SJSA1 (cell line): ENCODE results near the gene ZC3H4. TPM values are rescaled to one million over a fixed set of nuclear protein-coding genes. Genes with fewer than 3 reads are reported as not detected.
A peak's percentile ranks its signal among the peaks of the same experiment; 100 is the strongest.

Experiments
- DNase-seq, 2 experiments: peaks; one replicate each; pipeline ENCODE4 v3.0.0-alpha.2; 2015 to 2020; ENCODE audit warnings: low spot score in 2 of 2, low read depth in 1 of 2
- H3K27ac ChIP-seq: fragments of 250-450 bp; sonication (Bioruptor Pico); 2 replicates; pipeline ENCODE4 v1.5.1; 2020; ENCODE audit warnings: mild to moderate bottlenecking, moderate library complexity
- H3K27me3 ChIP-seq: fragments of 250-450 bp; sonication (Bioruptor Pico); replicated peaks from 2 replicates; pipeline ENCODE4 v1.5.1; 2020; ENCODE audit warnings: mild to moderate bottlenecking, moderate library complexity
- H3K36me3 ChIP-seq: fragments of 250-450 bp; sonication (Bioruptor Pico); 2 replicates; pipeline ENCODE4 v1.5.1; 2020; ENCODE audit warnings: mild to moderate bottlenecking
- H3K4me1 ChIP-seq: fragments of 250-450 bp; sonication (Bioruptor Pico); replicated peaks from 2 replicates; pipeline ENCODE4 v1.6.1; 2021; ENCODE audit warnings: mild to moderate bottlenecking
- H3K4me3 ChIP-seq: fragments of 250-450 bp; sonication (Bioruptor Pico); 2 replicates; pipeline ENCODE4 v1.5.1; 2020; ENCODE audit warnings: mild to moderate bottlenecking
- H3K9me3 ChIP-seq: fragments of 250-450 bp; sonication (Bioruptor Pico); replicated peaks from 2 replicates; pipeline ENCODE4 v1.5.1; 2020; ENCODE audit warnings: mild to moderate bottlenecking
- total RNA-seq: library from RNA; depleted of rRNA; stranded (reverse); fragments of >200 nt; shearing (Covaris generic); gene quantifications from 2 replicates; pipeline ENCODE4 v1.2.3, GENCODE V29; 2014

The ZC3H4 gene
- total RNA-seq, 1 experiment from 2014 or later, result 11.1 TPM

GRCh38 chr19:47032171-47032811 lies 81.3 kb downstream of the ZC3H4 start:
- peak in 1 of 2 experiments; percentile 49 for DNase-seq

DNA sequence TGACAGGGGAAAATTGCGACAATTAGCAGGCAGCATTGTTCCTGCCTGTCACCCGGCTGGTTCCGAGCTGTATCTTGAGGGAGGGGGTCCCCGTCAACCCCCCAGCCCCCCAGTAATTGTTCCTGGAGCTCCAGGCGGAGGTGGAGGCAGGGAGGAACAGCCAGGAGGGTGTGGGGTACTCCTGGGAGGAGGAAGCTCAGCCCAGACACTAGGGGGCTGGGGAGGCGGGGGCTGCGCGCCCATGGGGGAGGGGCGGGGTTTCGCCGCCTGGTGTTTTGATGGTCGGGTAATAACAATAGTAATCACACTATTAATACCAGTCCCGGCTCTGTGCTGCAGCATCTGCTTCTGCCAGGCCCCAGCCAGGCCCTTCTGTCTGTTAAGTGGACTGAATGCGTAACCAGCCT lies 85.4 kb downstream of the ZC3H4 start:
- H3K9me3 ChIP-seq, result no peaks in the 10 kb centered on the region
- H3K4me3 ChIP-seq, result no peak overlapping the region
- peaks cover under 1% of the 10 kb centered on the region; the same call in 1 of the 2 replicates for H3K4me1 ChIP-seq
- H3K27ac ChIP-seq, result no peak overlapping the region
- no peaks in the 10 kb centered on the region for H3K36me3 ChIP-seq
- H3K27me3 ChIP-seq, result peaks cover 46% of the 10 kb centered on the region
- DNase-seq, result no peak

More at GRCh38 chr19:47032171-47032811, 81.3 kb downstream of the ZC3H4 start:
- H3K9me3 ChIP-seq, result no peaks in the 10 kb centered on the region
- no peak overlapping the region for H3K27ac ChIP-seq
- H3K4me3 ChIP-seq, result no peak overlapping the region
- H3K4me1 ChIP-seq, result peaks cover 23% of the 10 kb centered on the region
- H3K36me3 ChIP-seq, result no peaks in the 10 kb centered on the region
- H3K27me3 ChIP-seq, result peaks cover 16% of the 10 kb centered on the region; the same call in 1 of the 2 replicates

DNA sequence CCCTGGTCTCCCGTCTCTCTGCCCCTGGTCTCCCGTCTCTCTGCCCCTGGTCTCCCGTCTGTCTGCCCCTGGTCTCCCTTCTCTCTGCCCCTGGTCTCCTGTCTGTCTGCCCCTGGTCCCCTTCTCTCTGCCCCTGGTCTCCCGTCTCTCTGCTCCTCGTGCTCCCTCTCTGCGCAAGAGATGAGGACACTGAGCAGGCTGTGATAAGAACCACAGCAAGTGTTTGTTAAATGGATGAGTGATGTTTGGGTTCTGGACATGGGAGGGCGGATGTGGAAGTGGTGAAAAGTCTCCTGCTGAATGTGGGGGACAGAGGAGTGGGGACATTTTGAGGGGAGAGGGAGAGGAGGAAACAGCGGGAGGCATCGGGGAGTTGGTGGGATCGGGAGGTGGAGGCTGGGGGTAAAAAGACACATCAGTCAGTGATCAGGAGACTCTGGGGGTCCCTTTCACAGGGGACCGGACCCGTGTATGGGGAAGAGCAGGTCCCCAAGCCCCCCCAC lies 85.9 kb downstream of the ZC3H4 start:
- Histone ChIP-seq H3K27ac (no peak overlapping the region), H3K9me3 (no peaks in the 10 kb centered on the region), H3K27me3 (peaks cover 51% of the 10 kb centered on the region), H3K4me3 (no peak overlapping the region), H3K36me3 (no peaks in the 10 kb centered on the region), H3K4me1 (peaks cover 5% of the 10 kb centered on the region; the same call in 1 of the 2 replicates)
- no peak for DNase-seq

- H3K4me3 ChIP-seq, result no peak overlapping the region
- DNase-seq, result no peak
- H3K4me1 ChIP-seq, result peaks cover 5% of the 10 kb centered on the region; the same call in 1 of the 2 replicates
- H3K36me3 ChIP-seq, result no peaks in the 10 kb centered on the region
- H3K27me3 ChIP-seq, result peaks cover 57% of the 10 kb centered on the region
- H3K27ac ChIP-seq, result no peak overlapping the region
- no peaks in the 10 kb centered on the region for H3K9me3 ChIP-seq
Measured at GRCh38 chr19:47026889-47027288, 86.7 kb downstream of the ZC3H4 start.

DNA sequence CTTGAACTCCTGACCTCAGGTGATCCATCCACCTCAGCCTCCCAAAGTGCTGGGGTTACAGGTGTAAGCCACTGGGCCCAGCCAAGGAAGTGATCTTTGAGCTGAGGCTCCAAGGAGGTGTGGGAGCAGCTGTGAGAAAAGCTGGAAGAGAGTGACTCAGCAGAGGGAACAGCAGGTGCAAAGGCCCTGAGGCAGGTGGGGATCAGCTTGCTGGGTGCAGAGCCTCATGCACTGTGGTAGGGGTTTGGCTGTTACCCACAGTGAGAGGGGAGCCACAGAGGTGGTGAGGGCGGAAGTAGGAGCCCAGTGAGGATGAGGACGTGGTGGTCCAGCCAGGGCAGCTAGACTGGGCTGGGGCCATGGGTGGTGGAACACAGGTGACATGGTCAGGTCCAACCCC lies 87.4 kb downstream of the ZC3H4 start:
- H3K27ac ChIP-seq, result no peak overlapping the region
- DNase-seq, result no peak
- H3K9me3 ChIP-seq, result no peaks in the 10 kb centered on the region; the same call in 1 of the 2 replicates
- H3K4me1 ChIP-seq, result peaks cover 11% of the 10 kb centered on the region
- no peak overlapping the region for H3K4me3 ChIP-seq
- H3K27me3 ChIP-seq, result peaks cover 65% of the 10 kb centered on the region
- H3K36me3 ChIP-seq, result no peaks in the 10 kb centered on the region

DNA sequence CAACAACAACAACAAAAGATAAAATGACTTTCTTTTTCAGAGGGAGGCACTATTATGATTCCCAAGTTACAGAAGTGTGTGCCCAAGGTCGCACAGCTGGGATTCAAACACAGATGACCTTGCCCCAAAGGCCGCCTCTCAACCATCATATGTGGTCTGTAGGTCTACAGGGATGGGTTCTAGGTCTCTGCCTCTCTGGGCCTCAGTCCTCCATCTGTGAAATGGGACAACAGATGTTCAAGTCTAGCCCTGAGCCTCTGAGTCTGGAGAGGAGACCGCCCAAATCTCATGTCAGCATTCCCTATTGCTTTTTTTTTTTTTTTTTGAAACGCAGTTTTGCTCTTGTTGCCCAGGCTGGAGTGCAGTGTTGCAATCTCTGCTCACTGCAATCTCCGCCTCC lies 89.1 kb downstream of the ZC3H4 start:
- peaks cover 26% of the 10 kb centered on the region for H3K4me1 ChIP-seq
- DNase-seq, result no peak
- H3K9me3 ChIP-seq, result no peaks in the 10 kb centered on the region; the same call in 1 of the 2 replicates
- H3K27ac ChIP-seq, result no peak overlapping the region
- peaks cover 75% of the 10 kb centered on the region for H3K27me3 ChIP-seq
- no peaks in the 10 kb centered on the region for H3K36me3 ChIP-seq
- no peak overlapping the region for H3K4me3 ChIP-seq

DNA sequence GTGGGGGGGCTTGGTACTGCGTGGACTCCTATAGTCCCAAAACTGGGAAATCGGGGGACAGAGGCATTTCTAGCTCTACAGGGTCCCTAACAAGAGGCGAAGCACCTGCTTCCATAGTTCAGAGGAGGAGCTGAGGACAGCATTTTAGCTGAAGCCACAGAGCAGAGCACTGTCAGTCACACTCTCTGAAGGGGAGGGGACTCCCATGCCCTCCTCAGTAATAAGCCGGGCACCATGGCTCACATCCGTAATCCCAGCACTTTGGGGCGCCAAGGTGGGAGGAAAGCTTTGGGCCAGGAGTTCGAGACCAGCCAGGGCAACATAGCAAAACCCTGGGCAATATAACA lies 90.2 kb downstream of the ZC3H4 start:
- H3K27ac ChIP-seq, result no peak overlapping the region
- DNase-seq, result no peak
- peaks cover 76% of the 10 kb centered on the region for H3K27me3 ChIP-seq
- H3K9me3 ChIP-seq, result no peaks in the 10 kb centered on the region; the same call in 1 of the 2 replicates
- no peak overlapping the region for H3K4me3 ChIP-seq
- H3K36me3 ChIP-seq, result no peaks in the 10 kb centered on the region
- peaks cover 30% of the 10 kb centered on the region for H3K4me1 ChIP-seq

DNA sequence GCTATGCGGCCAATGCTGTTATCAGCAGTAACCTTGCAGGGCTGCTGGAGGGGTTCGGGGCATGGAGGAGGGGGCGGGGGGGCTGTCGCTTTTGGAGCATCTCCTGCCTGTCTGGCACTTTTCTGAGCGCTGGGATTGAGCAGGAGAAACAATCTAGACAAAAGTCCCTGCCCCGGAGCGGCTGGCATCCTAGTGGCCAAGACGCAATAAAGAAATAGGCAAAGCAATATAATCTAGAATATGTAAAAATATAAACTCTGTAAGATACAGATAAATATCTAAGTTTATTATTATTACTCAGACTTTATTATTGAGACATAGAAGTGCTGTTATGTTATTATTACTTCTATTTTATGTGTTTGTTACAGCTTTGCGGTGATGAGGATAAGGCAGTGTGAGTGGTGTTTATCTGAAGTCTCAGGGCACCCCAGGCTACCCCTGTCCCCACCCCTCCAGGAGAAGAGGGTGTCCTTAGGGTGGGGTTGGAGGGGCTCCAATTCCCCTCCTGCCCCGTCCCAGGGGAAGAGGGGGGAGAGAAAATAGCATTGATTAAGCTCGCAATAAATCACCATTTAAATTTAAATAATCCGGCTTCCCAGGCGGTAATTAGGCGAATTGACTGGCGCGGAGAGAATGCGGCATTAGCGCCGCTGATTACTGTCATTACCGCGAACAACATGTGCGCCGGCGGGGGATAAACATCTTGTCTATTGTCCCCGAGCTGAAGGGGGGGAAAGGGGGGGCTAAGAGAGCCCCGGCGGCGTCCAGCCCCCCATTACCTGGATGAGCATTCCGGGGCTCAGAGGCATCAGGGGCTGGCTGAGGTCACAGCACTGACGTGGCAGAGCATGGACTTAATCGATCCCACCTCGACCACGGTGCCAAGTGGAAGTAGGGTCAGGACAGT lies 90.8 kb downstream of the ZC3H4 start:
- H3K27me3 ChIP-seq, result peaks cover 76% of the 10 kb centered on the region
- no peaks in the 10 kb centered on the region for H3K36me3 ChIP-seq
- DNase-seq, result no peak
- H3K4me3 ChIP-seq, result no peak overlapping the region
- H3K9me3 ChIP-seq, result no peaks in the 10 kb centered on the region; the same call in 1 of the 2 replicates
- no peak overlapping the region for H3K27ac ChIP-seq
- peaks cover 30% of the 10 kb centered on the region for H3K4me1 ChIP-seq

- Histone ChIP-seq H3K27ac (no peak overlapping the region), H3K4me3 (no peak overlapping the region), H3K27me3 (peaks cover 74% of the 10 kb centered on the region), H3K9me3 (no peaks in the 10 kb centered on the region; the same call in 1 of the 2 replicates), H3K36me3 (no peaks in the 10 kb centered on the region), H3K4me1 (peaks cover 30% of the 10 kb centered on the region)
- DNase-seq, result no peak
Measured at GRCh38 chr19:47022140-47022536, 91.4 kb downstream of the ZC3H4 start.

GRCh38 chr19:47021536-47022139 lies 91.9 kb downstream of the ZC3H4 start:
- Histone ChIP-seq H3K4me1 (peaks cover 30% of the 10 kb centered on the region), H3K4me3 (no peak overlapping the region), H3K27ac (no peak overlapping the region), H3K9me3 (no peaks in the 10 kb centered on the region; the same call in 1 of the 2 replicates), H3K27me3 (peaks cover 74% of the 10 kb centered on the region), H3K36me3 (no peaks in the 10 kb centered on the region)
- peak in 1 of 2 experiments; percentile 42 for DNase-seq

DNA sequence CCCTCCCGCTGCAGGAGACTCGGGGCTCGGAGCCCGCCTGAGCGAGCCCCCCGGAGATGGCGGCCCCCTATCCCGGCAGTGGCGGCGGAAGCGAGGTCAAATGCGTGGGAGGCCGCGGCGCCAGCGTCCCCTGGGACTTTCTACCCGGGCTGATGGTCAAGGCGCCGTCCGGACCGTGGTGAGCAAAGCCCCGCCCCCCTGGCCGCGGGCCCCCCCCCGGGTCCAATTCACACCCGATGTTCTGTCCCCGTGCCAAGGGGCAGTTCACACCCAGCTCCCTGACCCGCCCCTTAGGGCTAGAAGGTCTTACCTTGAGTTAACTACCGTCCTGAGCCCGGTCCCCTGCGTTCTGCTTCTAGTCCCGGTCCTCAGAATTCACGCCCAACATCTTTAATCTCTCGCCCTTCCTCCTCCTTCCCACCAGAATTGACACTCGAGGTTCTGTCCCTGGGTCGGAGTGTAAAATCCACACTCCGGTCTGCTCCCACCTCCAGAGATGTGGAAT lies 92.5 kb downstream of the ZC3H4 start:
- DNase-seq, result peak in 1 of 2 experiments; percentile 54
- Histone ChIP-seq H3K4me3 (peak overlapping the region; percentile 27), H3K27ac (no peak overlapping the region), H3K4me1 (peaks cover 30% of the 10 kb centered on the region), H3K9me3 (no peaks in the 10 kb centered on the region; the same call in 1 of the 2 replicates), H3K27me3 (peaks cover 71% of the 10 kb centered on the region), H3K36me3 (no peaks in the 10 kb centered on the region)

DNA sequence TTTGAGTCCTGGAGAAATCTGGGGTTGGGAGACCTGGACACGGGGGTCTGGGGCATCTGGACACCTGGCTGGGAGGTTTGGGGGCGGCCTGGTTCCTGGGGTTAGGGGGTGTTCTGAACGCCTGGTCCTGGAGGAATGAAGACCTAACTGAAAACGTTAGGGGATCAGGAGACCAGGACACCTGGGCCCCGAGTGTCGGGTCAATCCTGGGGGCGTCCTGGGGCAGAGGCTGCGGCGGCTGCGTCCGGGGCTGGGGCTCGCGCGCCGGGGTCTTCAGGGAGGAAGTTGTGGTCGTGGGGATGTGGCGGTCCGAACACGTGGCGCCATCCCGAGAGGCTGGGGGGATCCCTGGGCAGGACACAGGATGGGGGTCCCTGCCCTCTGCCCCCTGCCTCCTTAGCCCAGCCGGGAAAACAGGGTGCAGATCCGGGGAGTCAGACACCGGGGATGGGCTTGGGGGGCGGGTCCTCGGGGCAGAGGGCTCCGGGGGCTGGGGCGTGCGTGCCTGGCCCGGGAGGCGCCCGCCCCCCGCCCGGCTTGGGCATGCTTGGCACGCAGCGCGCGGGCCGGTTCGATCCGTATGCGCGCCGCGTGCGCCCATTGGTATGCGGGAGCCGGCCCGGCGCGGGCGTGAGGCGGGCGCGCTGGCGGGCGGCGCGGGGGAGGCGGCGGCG lies 93.3 kb downstream of the ZC3H4 start:
- Histone ChIP-seq H3K4me3 (peak overlapping the region; percentile 27), H3K9me3 (no peaks in the 10 kb centered on the region; the same call in 1 of the 2 replicates), H3K27me3 (peaks cover 65% of the 10 kb centered on the region), H3K36me3 (no peaks in the 10 kb centered on the region), H3K4me1 (peaks cover 30% of the 10 kb centered on the region), H3K27ac (no peak overlapping the region)
- no peak for DNase-seq
